SK-N-SH (cell line): Measurements from ENCODE around the gene AUTS2. TPM values are rescaled to one million over a fixed set of nuclear protein-coding genes. Genes with fewer than 3 reads are reported as not detected.

Experiments
- CTCF ChIA-PET: fragments of 300-600, 350-600 bp; formaldehyde crosslinking; extraction: SDS; loops from one replicate; lab custom pipeline; 2021; lab: Yijun Ruan, JAX
- POLR2A ChIA-PET: fragments of 350-600 bp; sonication (Branson Sonifier 250); formaldehyde crosslinking; extraction: SDS; loops from one replicate; lab custom pipeline; 2020; ENCODE audit warnings: antibody characterized with exemption, inconsistent platforms; lab: Yijun Ruan, JAX
- DNase-seq: peaks from one replicate; pipeline ENCODE4 v3.0.0; 2012
- H2AFZ ChIP-seq: fragments of 200-600 bp; sonication (generic); 2 replicates; pipeline ENCODE4 v1.8.1; 2016; ENCODE audit warnings: antibody characterized with exemption, mild to moderate bottlenecking, low read depth
- H3F3A ChIP-seq: fragments of 200-600 bp; sonication (generic); replicated peaks from 2 replicates; pipeline ENCODE3; 2016; ENCODE audit warnings: antibody characterized with exemption, mild to moderate bottlenecking; ENCODE audit not compliant: insufficient read depth
- H3K27ac ChIP-seq, 2 experiments: fragments of 200-500 bp in 1 of 2; fragments of 200-600 bp in 1 of 2; sonication (Bioruptor generic) in 1 of 2; sonication (generic), shearing (Covaris generic) in 1 of 2; 2 replicates each; pipeline versions ENCODE4 v1.5.1 to v1.6.1; 2014 to 2016; ENCODE audit warnings: low read depth in 2 of 2, inconsistent platforms in 1 of 2, low read length in 1 of 2, mild to moderate bottlenecking in 1 of 2, mixed read lengths in 1 of 2
- H3K27me3 ChIP-seq: fragments of 200-600 bp; sonication (generic), shearing (Covaris generic); 2 replicates; pipeline ENCODE4 v1.6.1; 2016; ENCODE audit warnings: mixed run types; ENCODE audit not compliant: insufficient read depth
- H3K36me3 ChIP-seq, 2 experiments: fragments of 200-500 bp in 1 of 2; fragments of 200-600 bp in 1 of 2; sonication (Bioruptor generic) in 1 of 2; sonication (generic) in 1 of 2; replicated peaks in 1 of 2; 2 replicates each; pipeline versions ENCODE3 to v1.5.1; 2014 to 2016; ENCODE audit warnings: low read length in 1 of 2, mild to moderate bottlenecking in 1 of 2; ENCODE audit not compliant: insufficient read depth in 2 of 2, control insufficient read depth in 1 of 2
- H3K4me1 ChIP-seq, 2 experiments: fragments of 200-500 bp in 1 of 2; fragments of 200-600 bp in 1 of 2; sonication (Bioruptor generic) in 1 of 2; sonication (generic), shearing (Covaris generic) in 1 of 2; 2 replicates each; pipeline versions ENCODE4 v1.5.1 to v1.6.1; 2014 to 2016; ENCODE audit warnings: low read depth in 1 of 2, low read length in 1 of 2, mixed run types in 1 of 2; ENCODE audit not compliant: insufficient read depth in 2 of 2, control insufficient read depth in 1 of 2
- H3K4me2 ChIP-seq: fragments of 200-600 bp; sonication (generic), shearing (Covaris generic); 2 replicates; pipeline ENCODE4 v1.6.1; 2017; ENCODE audit warnings: mixed run types
- H3K4me3 ChIP-seq, 2 experiments: fragments of 200-500 bp in 1 of 2; fragments of 200-600 bp in 1 of 2; sonication (Bioruptor generic) in 1 of 2; sonication (generic), shearing (Covaris generic) in 1 of 2; 2 replicates each; pipeline versions ENCODE4 v1.5.1 to v1.8.1; 2014 to 2016; ENCODE audit warnings: low read depth in 2 of 2, inconsistent platforms in 1 of 2, low read length in 1 of 2, mild to moderate bottlenecking in 1 of 2, mixed read lengths in 1 of 2, moderate library complexity in 1 of 2
- H3K79me2 ChIP-seq: fragments of 200-600 bp; sonication (generic); 2 replicates; pipeline ENCODE4 v1.8.1; 2017; ENCODE audit warnings: mild to moderate bottlenecking; ENCODE audit not compliant: insufficient read depth
- H3K9ac ChIP-seq: fragments of 200-600 bp; sonication (generic); 2 replicates; pipeline ENCODE4 v1.6.1; 2017; ENCODE audit warnings: mixed run types
- H3K9me2 ChIP-seq: fragments of 200-600 bp; sonication (generic); 2 replicates; pipeline ENCODE4 v1.6.1; 2017; ENCODE audit warnings: mixed run types
- H3K9me3 ChIP-seq: fragments of 200-600 bp; sonication (generic); 2 replicates; pipeline ENCODE4 v1.6.1; 2017; ENCODE audit warnings: mixed run types, mild to moderate bottlenecking, moderate library complexity
- H4K20me1 ChIP-seq: fragments of 200-600 bp; sonication (generic); 2 replicates; pipeline ENCODE4 v1.6.1; 2017; ENCODE audit warnings: mild to moderate bottlenecking, mixed run types; ENCODE audit not compliant: insufficient read depth
- CHD2 ChIP-seq: fragments of 150-350 bp; IDR thresholded peaks from 2 replicates; pipeline ENCODE4 v1.6.1; 2018; ENCODE audit warnings: low read length; ENCODE audit not compliant: partially characterized antibody
- EZH2phosphoT487 ChIP-seq: fragments of 200-600 bp; sonication (generic); IDR thresholded peaks from 2 replicates; pipeline ENCODE4 v1.6.1; 2017; ENCODE audit warnings: low read depth, mixed run types, mild to moderate bottlenecking, antibody characterized with exemption, moderate library complexity, borderline replicate concordance
- FOSL2 ChIP-seq: IDR thresholded peaks from 2 replicates; pipeline ENCODE4 v1.4.0; 2012; ENCODE audit warnings: low read depth, mild to moderate bottlenecking, moderate library complexity, borderline replicate concordance
- FOXJ3 ChIP-seq: sonication (generic); formaldehyde crosslinking; IDR thresholded peaks from 2 replicates; pipeline ENCODE4 v1.5.1; 2020; ENCODE audit warnings: mild to moderate bottlenecking, missing genetic modification reagents
- GABPA ChIP-seq: IDR thresholded peaks from 2 replicates; pipeline ENCODE4 v1.4.0; 2012; ENCODE audit warnings: low read depth, mild to moderate bottlenecking
- MEF2A ChIP-seq: IDR thresholded peaks from 2 replicates; pipeline ENCODE4 v1.4.0; 2012; ENCODE audit warnings: low read depth, borderline replicate concordance
- NRF1 ChIP-seq: IDR thresholded peaks from 2 replicates; pipeline ENCODE4 v1.6.1; 2012; ENCODE audit warnings: low read depth, mild to moderate bottlenecking, low read length
- RCOR1 ChIP-seq: fragments of 150-350 bp; IDR thresholded peaks from 2 replicates; pipeline ENCODE4 v1.6.1; 2017; ENCODE audit warnings: antibody characterized with exemption, low read length
- RXRA ChIP-seq: IDR thresholded peaks from 2 replicates; pipeline ENCODE4 v1.4.0; 2012; ENCODE audit warnings: low read depth, mild to moderate bottlenecking, borderline replicate concordance
- SIN3A ChIP-seq: IDR thresholded peaks from 2 replicates; pipeline ENCODE4 v1.6.1; 2012; ENCODE audit warnings: low read depth, mild to moderate bottlenecking, low read length, moderate library complexity, borderline replicate concordance
- TEAD4 ChIP-seq: IDR thresholded peaks from 2 replicates; pipeline ENCODE4 v1.4.0; 2012; ENCODE audit warnings: mild to moderate bottlenecking, borderline replicate concordance; ENCODE audit not compliant: insufficient read depth
- WGBS: methylation state at CpG from one replicate; pipeline ENCODE4 v1.1.6; 2017; ENCODE audit warnings: low lambda C conversion rate; 5-methylcytosine and 5-hydroxymethylcytosine counted together
- polyA plus RNA-seq, 3 experiments: library from polyadenylated mRNA; depleted of rRNA; stranded (reverse); fragments of >200 nt; gene quantifications; 2 replicates each; pipeline ENCODE4 v1.2.3, GENCODE V29; 2012
- TF ChIP-seq, protein P1 (sequence below): fragments of 150-350 bp; IDR thresholded peaks from 2 replicates; pipeline ENCODE4 v1.6.1; 2017; ENCODE audit warnings: antibody characterized with exemption, low read length, low read depth, borderline replicate concordance
- TF ChIP-seq, protein P2 (sequence below): IDR thresholded peaks from 2 replicates; pipeline ENCODE4 v1.6.1; 2012; ENCODE audit warnings: mild to moderate bottlenecking, low read depth, low read length, moderate library complexity
- TF ChIP-seq, protein P3 (sequence below): IDR thresholded peaks from 2 replicates; pipeline ENCODE4; 2012

Gene AUTS2
- polyA plus RNA-seq, 1 of the 3 experiments (the other 2 are of a cell fraction) = 15.6 TPM

DNA sequence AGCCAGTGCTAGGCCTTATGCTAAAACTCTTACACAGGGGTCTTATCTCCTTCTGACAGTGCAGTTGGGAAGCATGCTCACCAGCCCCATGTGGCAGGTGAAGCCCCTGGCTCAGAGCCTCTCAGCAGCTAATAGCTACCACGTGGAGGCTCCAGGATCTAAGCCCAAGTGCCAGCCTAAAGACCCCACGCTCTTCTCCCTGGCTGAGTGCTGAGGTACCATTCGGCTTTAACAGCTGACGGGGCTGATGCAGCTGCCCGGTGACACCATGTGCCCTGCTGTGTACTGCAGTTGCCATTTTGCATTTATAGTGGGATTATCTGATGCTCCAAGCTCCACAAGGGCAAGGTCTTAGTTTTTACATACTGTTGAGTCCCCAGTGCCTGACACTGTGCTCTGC lies 1017.9 kb downstream of the AUTS2 start:
- Histone ChIP-seq H3F3A (peaks cover 4% of the 10 kb centered on the region), H2AFZ (no peak overlapping the region), H3K27ac (no peak overlapping the region), H3K27me3 (no peaks in the 10 kb centered on the region), H3K9ac (no peak overlapping the region), H4K20me1 (no peaks in the 10 kb centered on the region), H3K4me2 (no peak overlapping the region), H3K9me3 (no peaks in the 10 kb centered on the region), H3K4me3 (no peak overlapping the region), H3K4me1 (peaks cover 0 to 40% of the 10 kb centered on the region in 2 experiments; a peak in 3 of 4 replicates), H3K36me3 (no peaks in the 10 kb centered on the region), H3K9me2 (no peaks in the 10 kb centered on the region), H3K79me2 (no peaks in the 10 kb centered on the region)
- 72% methylated on average over 5 of the region's 5 CpGs for WGBS
- CTCF ChIA-PET = interaction anchor here (1.1 kb wide), 1 partner anchor 199 kb away, joined by 3 read pairs; no protein-coding TSS in a partner anchor
- POLR2A ChIA-PET = no interaction called here
- DNase-seq = no peak
- TF ChIP-seq FOSL2 (no peak), GABPA (no peak), SIN3A (no peak), MEF2A (no peak), RXRA (no peak), CHD2 (no peak)
- TF ChIP-seq, protein P1, sequence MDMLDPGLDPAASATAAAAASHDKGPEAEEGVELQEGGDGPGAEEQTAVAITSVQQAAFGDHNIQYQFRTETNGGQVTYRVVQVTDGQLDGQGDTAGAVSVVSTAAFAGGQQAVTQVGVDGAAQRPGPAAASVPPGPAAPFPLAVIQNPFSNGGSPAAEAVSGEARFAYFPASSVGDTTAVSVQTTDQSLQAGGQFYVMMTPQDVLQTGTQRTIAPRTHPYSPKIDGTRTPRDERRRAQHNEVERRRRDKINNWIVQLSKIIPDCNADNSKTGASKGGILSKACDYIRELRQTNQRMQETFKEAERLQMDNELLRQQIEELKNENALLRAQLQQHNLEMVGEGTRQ = no peak

DNA sequence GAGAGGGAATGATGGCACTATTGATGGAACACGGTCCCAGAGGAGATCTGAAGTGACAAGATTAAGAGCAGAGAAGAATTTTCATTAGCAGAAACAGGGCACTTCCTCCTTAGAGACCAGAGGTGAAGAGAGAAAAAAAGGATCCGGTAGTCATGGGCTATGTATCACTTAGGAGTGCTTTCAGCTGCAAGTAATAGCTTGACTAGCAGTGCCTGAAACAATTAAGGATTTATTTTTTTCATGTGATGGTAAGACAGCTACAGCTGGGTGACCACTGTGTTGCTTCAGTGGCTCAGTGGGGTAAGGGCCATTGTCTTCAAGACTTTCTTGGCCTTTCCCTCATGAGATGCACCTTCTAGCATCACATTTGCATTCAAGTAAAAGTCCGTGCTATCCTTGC lies 1018.5 kb downstream of the AUTS2 start:
- Histone ChIP-seq H3K27me3 (no peaks in the 10 kb centered on the region), H3K79me2 (no peaks in the 10 kb centered on the region), H2AFZ (no peak overlapping the region), H3K4me3 (no peak overlapping the region), H3K9me2 (no peaks in the 10 kb centered on the region), H3K4me2 (no peak overlapping the region), H3K9ac (no peak overlapping the region), H3K9me3 (no peaks in the 10 kb centered on the region), H4K20me1 (no peaks in the 10 kb centered on the region), H3F3A (peaks cover 4% of the 10 kb centered on the region), H3K27ac (no peak overlapping the region), H3K4me1 (peaks cover 0 to 40% of the 10 kb centered on the region in 2 experiments; a peak in 3 of 4 replicates), H3K36me3 (no peaks in the 10 kb centered on the region)
- TF ChIP-seq FOXJ3 (CRISPR knock-in tag) = no peak
- no peak for TF ChIP-seq TEAD4
- TF ChIP-seq EZH2phosphoT487 = no peak
- TF ChIP-seq FOSL2 = no peak
- POLR2A ChIA-PET = no interaction called here
- 88% methylated on average over 3 of the region's 3 CpGs for WGBS
- DNase-seq = no peak
- CTCF ChIA-PET = interaction anchor here (1.1 kb wide), 1 partner anchor 200 kb away, joined by 3 read pairs; no protein-coding TSS in a partner anchor

DNA sequence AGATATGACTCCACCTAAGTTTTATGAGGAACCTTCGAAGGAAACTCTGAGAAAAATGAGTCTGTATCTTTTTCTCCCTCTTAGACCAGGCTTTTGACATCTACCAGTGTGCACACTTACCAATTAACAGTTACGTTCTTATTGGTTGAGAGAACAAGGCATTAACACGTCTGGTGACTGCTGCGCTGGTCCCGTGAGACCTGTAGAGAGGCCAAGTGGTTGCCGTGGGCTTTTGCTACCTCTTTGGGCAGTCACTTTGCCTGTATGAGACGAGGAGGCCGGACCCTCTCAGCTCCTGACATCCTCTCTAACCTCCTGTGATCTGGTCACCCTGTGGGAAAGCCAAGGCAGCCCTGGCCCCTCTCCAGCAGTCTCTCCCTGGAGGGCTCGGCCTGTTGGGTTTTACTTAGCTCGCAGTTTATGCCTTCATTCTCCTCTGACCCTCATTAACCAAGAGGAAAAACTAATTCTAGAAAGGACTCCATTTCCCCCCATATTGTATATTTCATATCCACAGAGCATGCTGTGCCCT lies 1019.8 kb downstream of the AUTS2 start:
- Histone ChIP-seq H3K9me2 (no peaks in the 10 kb centered on the region), H3K4me1 (peaks cover 0 to 33% of the 10 kb centered on the region in 2 experiments; a peak in 3 of 4 replicates), H3F3A (peaks cover 4% of the 10 kb centered on the region), H3K9ac (no peak overlapping the region), H4K20me1 (no peaks in the 10 kb centered on the region), H3K4me2 (no peak overlapping the region), H3K4me3 (no peak overlapping the region), H3K27me3 (no peaks in the 10 kb centered on the region), H3K9me3 (no peaks in the 10 kb centered on the region), H3K79me2 (no peaks in the 10 kb centered on the region), H3K27ac (no peak overlapping the region), H2AFZ (no peak overlapping the region), H3K36me3 (no peaks in the 10 kb centered on the region)
- WGBS = 82% methylated on average over 10 of the region's 10 CpGs
- POLR2A ChIA-PET = no interaction called here
- CTCF ChIA-PET = interaction anchor here (0.9 to 1.4 kb wide), 2 partner anchors 76 to 319 kb away, joined by 3 read pairs; no protein-coding TSS in a partner anchor
- DNase-seq = no peak
- TF ChIP-seq, protein P2, sequence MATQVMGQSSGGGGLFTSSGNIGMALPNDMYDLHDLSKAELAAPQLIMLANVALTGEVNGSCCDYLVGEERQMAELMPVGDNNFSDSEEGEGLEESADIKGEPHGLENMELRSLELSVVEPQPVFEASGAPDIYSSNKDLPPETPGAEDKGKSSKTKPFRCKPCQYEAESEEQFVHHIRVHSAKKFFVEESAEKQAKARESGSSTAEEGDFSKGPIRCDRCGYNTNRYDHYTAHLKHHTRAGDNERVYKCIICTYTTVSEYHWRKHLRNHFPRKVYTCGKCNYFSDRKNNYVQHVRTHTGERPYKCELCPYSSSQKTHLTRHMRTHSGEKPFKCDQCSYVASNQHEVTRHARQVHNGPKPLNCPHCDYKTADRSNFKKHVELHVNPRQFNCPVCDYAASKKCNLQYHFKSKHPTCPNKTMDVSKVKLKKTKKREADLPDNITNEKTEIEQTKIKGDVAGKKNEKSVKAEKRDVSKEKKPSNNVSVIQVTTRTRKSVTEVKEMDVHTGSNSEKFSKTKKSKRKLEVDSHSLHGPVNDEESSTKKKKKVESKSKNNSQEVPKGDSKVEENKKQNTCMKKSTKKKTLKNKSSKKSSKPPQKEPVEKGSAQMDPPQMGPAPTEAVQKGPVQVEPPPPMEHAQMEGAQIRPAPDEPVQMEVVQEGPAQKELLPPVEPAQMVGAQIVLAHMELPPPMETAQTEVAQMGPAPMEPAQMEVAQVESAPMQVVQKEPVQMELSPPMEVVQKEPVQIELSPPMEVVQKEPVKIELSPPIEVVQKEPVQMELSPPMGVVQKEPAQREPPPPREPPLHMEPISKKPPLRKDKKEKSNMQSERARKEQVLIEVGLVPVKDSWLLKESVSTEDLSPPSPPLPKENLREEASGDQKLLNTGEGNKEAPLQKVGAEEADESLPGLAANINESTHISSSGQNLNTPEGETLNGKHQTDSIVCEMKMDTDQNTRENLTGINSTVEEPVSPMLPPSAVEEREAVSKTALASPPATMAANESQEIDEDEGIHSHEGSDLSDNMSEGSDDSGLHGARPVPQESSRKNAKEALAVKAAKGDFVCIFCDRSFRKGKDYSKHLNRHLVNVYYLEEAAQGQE = no peak
- TF ChIP-seq FOSL2 (no peak), TEAD4 (no peak), RCOR1 (no peak), NRF1 (no peak)
- TF ChIP-seq, protein P3, sequence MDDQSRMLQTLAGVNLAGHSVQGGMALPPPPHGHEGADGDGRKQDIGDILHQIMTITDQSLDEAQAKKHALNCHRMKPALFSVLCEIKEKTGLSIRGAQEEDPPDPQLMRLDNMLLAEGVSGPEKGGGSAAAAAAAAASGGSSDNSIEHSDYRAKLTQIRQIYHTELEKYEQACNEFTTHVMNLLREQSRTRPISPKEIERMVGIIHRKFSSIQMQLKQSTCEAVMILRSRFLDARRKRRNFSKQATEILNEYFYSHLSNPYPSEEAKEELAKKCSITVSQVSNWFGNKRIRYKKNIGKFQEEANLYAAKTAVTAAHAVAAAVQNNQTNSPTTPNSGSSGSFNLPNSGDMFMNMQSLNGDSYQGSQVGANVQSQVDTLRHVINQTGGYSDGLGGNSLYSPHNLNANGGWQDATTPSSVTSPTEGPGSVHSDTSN = no peak
